Testis (tissue), 3 donors: Measurements from ENCODE around the gene ANKRD44. TPM values are rescaled to one million over a fixed set of nuclear protein-coding genes. Genes with fewer than 3 reads are reported as not detected.

ENCODE experiments used
- DNase-seq: peaks from one replicate; pipeline ENCODE4 v3.0.0-alpha.2; 2019
- H3K27ac ChIP-seq, 2 donors: fragments of 200-600 bp; sonication (generic); one replicate each; pipeline ENCODE4 v1.5.1; 2019
- H3K27me3 ChIP-seq: fragments of 200-600 bp; sonication (generic); one replicate; pipeline ENCODE4 v1.5.1; 2019
- H3K36me3 ChIP-seq: fragments of 200-600 bp; sonication (generic); one replicate; pipeline ENCODE4 v1.5.1; 2017; ENCODE audit warnings: low read depth; ENCODE audit errors: missing control alignments
- H3K4me1 ChIP-seq: fragments of 200-600 bp; sonication (generic); one replicate; pipeline ENCODE4 v1.5.1; 2019
- H3K4me3 ChIP-seq, 2 donors: fragments of 200-600 bp; sonication (generic); one replicate each; pipeline ENCODE4 v1.5.1; 2017 to 2019
- H3K9me3 ChIP-seq: fragments of 200-600 bp; sonication (generic); one replicate; pipeline ENCODE4 v1.5.1; 2017
- CTCF ChIP-seq, 3 experiments: fragments of 450-650 bp in 2 of 3; fragments of 200-600 bp in 1 of 3; sonication (generic) in 1 of 3; IDR thresholded peaks; one replicate each; pipeline ENCODE4 v1.5.1; 2016 to 2019; ENCODE audit warnings: antibody characterized with exemption in 3 of 3, mild to moderate bottlenecking in 2 of 3, moderate library complexity in 1 of 3
- POLR2A ChIP-seq: fragments of 450-650 bp; IDR thresholded peaks from one replicate; pipeline ENCODE4 v1.6.1; 2017; ENCODE audit warnings: antibody characterized with exemption, mild to moderate bottlenecking, moderate library complexity
- WGBS, 2 donors: methylation state at CpG; one replicate each; pipeline ENCODE4 v1.1.5; 2018; 5-methylcytosine and 5-hydroxymethylcytosine counted together
- intact Hi-C: fragments of 100-400 bp; cut with DNase I; formaldehyde crosslinking; loops from one replicate; pipeline ENCODE4 v1.15.1; 2023; ENCODE audit warnings: low total_unique reads
- polyA plus RNA-seq: library from polyadenylated mRNA; stranded (reverse); fragments of 350-450 nt; fragmentation: Illumina TruSeq; extraction: RNeasy Lipid Tissue Mini Kit (QIAGEN cat#74804); gene quantifications from one replicate; pipeline ENCODE4 v1.2.3, GENCODE V29; 2014; ENCODE audit warnings: low read depth, low replicate concordance; ENCODE audit not compliant: insufficient read depth
- total RNA-seq, 2 donors: library from RNA; depleted of rRNA; stranded (reverse); fragments of >200 nt; gene quantifications; one replicate each; pipeline ENCODE4 v1.2.3, GENCODE V29; 2016

Gene ANKRD44
- total and polyA plus RNA-seq, 3 donors from 2014 or later: 11.2 to 14.5 (median 11.5) TPM

- intact Hi-C loops: no loop called here
- H3K36me3 ChIP-seq: no peaks in the 10 kb centered on the region
- no peaks in the 10 kb centered on the region for H3K9me3 ChIP-seq
- H3K27me3 ChIP-seq: no peaks in the 10 kb centered on the region
- H3K27ac ChIP-seq: no peak overlapping the region
- 49 to 50% methylated on average over 3 of the region's 3 CpGs for WGBS, 2 donors
- no peak for DNase-seq
- no peaks in the 10 kb centered on the region for H3K4me1 ChIP-seq
- TF ChIP-seq POLR2A (no peak), CTCF (IDR thresholded peaks at IDR 0.05) (no peak)
- H3K4me3 ChIP-seq: no peak overlapping the region
Observed at GRCh38 chr2:197251163-197251562, 59.4 kb downstream of the ANKRD44 start.

GRCh38 chr2:197250084-197250397 lies 60.5 kb downstream of the ANKRD44 start:
- intact Hi-C loops: no loop called here
- H3K4me3 ChIP-seq: no peak overlapping the region
- no peaks in the 10 kb centered on the region for H3K9me3 ChIP-seq
- no peak overlapping the region for H3K27ac ChIP-seq
- TF ChIP-seq CTCF (IDR thresholded peaks at IDR 0.05): no peak
- TF ChIP-seq POLR2A: no peak
- no peak for DNase-seq
- H3K36me3 ChIP-seq: no peaks in the 10 kb centered on the region
- H3K4me1 ChIP-seq: no peaks in the 10 kb centered on the region
- H3K27me3 ChIP-seq: no peaks in the 10 kb centered on the region
- 100% methylated on average over 2 of the region's 2 CpGs for WGBS, 2 donors

GRCh38 chr2:197249381-197250083 lies 61.0 kb downstream of the ANKRD44 start:
- 85 to 92% methylated on average over 3 of the region's 3 CpGs for WGBS, 2 donors

GRCh38 chr2:197248623-197249022 lies 62.0 kb downstream of the ANKRD44 start:
- Histone ChIP-seq H3K4me3 (no peak overlapping the region), H3K27ac (no peak overlapping the region), H3K4me1 (no peaks in the 10 kb centered on the region), H3K9me3 (no peaks in the 10 kb centered on the region), H3K36me3 (no peaks in the 10 kb centered on the region), H3K27me3 (no peaks in the 10 kb centered on the region)
- WGBS, 2 donors: 75 to 77% methylated on average over 3 of the region's 3 CpGs
- TF ChIP-seq POLR2A (no peak), CTCF (IDR thresholded peaks at IDR 0.05) (no peak)
- intact Hi-C loops: no loop called here
- DNase-seq: peak; percentile 18

More at GRCh38 chr2:197249381-197250083, 61.0 kb downstream of the ANKRD44 start:
- intact Hi-C loops: no loop called here
- no peak for DNase-seq
- Histone ChIP-seq H3K36me3 (no peaks in the 10 kb centered on the region), H3K9me3 (no peaks in the 10 kb centered on the region), H3K4me1 (no peaks in the 10 kb centered on the region), H3K27me3 (no peaks in the 10 kb centered on the region), H3K27ac (no peak overlapping the region), H3K4me3 (no peak overlapping the region)
- no peak for TF ChIP-seq POLR2A
- no peak for TF ChIP-seq CTCF (IDR thresholded peaks at IDR 0.05)

GRCh38 chr2:197248001-197248401 lies 62.6 kb downstream of the ANKRD44 start:
- H3K27ac ChIP-seq: no peak overlapping the region
- no peaks in the 10 kb centered on the region for H3K27me3 ChIP-seq
- WGBS, 2 donors: 61 to 64% methylated on average over 4 of the region's 4 CpGs
- H3K4me1 ChIP-seq: no peaks in the 10 kb centered on the region
- intact Hi-C loops: no loop called here
- no peaks in the 10 kb centered on the region for H3K36me3 ChIP-seq
- TF ChIP-seq POLR2A: no peak
- TF ChIP-seq CTCF (IDR thresholded peaks at IDR 0.05): no peak
- H3K4me3 ChIP-seq: no peak overlapping the region
- H3K9me3 ChIP-seq: no peaks in the 10 kb centered on the region
- DNase-seq: no peak
